Left cardiac atrium (tissue), 4 donors: ENCODE data around the gene AIRE. TPM values are rescaled to one million over a fixed set of nuclear protein-coding genes. Genes with fewer than 3 reads are reported as not detected.
"Not testable (repeated sequence)": the region's sequence is repeated elsewhere in the genome, so short reads cannot be mapped to it uniquely, and the experiment has no call there.

Experiments
- ATAC-seq, 2 donors: fragments of 200-7000 bp; cut with Tn5 transposase; one replicate each; pipeline ENCODE4 v1.9.1; 2020; ENCODE audit warnings: mild to moderate bottlenecking in 2 of 2, moderate library complexity in 2 of 2
- DNase-seq: peaks from one replicate; pipeline ENCODE4 v3.0.0-alpha.2; 2020
- intact Hi-C, 2 donors: fragments of 100-400 bp; cut with DNase I; formaldehyde crosslinking; loops; one replicate each; pipeline versions ENCODE4 v1.14.1 to v1.15.1; 2022 to 2023
- total RNA-seq, 2 donors: library from RNA; stranded (reverse); fragmentation: NEBNext Ultra II Directional; extraction: Animal tissue kit (Norgen Biotek cat#: 25700); gene quantifications; one replicate each; pipeline ENCODE4 v1.2.1, GENCODE V29; 2021
- donor health status: DM: no; HTN: yes; CAD: no.
- donor health status: DM: no; HTN: yes; CAD: no; lungs with severe emphysema.
- donor health status: DM: yes; HTN: yes; CAD: no.
- donor health status: Dilated cardiomyopathy.

The AIRE gene
- total RNA-seq, 2 donors from 2014 or later: 0.08 TPM; not detected in 1

DNA sequence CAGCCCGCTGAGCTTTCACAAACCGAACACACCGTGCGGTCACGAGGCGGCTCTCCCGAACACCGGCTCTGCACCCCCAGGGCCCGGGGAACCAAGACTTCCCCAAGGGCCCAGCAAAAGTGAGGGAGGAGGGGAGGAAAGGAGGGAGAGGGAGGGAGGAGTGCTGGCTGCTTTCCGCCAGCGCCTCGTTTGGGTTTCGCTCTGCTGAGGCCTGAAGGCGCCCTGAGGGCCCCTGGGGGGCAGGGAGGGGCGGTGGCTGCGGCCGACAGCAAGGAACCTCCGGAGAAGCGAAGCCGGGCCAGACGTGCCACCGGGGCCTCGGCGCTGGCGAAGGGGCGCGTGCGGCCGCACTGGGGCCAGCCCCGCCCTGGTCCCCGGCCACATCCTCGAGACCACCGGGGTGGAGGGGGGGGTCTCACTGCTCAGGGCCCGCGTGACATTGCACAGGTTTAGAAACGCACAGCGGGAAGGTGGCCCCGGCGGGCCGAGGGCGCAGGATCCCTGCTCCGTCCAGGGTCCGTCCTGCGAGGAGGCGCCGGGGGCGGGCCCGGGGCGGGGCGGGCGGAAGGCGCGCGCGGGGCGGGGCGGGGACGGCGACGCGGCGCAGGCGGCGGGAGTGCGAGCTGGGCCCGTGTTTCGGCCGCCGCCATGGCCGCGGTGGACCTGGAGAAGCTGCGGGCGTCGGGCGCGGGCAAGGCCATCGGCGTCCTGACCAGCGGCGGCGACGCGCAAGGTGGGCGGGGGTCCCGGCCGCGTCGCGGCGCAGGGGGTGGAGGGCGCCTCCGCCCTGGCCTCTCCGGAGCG, 14.0 kb downstream of the AIRE start, which contains the start of gene PFKL:
TSS of gene PFKL (plus strand) at position 596 of the 804 bp plus-strand sequence. CDS start at position 649, 53 bp downstream.
- intact Hi-C loops: no loop called here
- DNase-seq: peak; percentile 73
- ATAC-seq: peak; percentile 73 to 80

DNA sequence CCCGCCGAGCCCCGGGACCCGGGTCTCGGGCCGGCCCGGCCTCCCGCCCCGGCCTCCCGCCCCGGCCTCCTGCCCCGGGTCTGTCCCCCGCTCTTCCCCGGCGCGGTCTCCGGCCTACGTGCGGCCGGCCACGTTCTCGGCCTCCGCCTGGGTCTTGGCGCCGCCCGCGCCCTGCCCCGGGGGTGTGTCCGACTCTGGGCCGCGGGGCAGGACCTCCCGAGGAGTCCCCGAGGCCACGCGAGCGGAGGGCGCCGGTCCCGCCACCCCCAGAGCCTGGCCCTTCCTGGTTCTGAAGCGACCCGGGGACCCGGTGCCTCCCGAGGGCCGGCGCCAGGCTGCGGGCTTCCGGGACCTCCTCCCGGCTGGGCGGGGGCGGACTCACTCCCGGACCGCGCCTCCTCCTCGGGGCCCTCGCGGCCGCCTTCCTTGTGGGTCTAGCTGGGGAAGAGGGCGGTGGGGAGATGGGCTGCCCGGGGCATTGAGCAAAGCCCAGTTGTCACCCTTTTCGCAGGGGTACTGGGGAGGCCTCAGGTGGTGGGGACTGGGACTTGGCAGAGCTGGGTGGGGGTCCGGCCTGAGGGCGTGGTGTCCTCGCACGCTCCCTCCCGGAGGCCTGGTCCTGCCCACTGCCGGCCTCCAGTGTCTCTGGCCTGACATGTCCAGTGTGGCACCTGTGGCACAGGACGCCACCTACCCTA, 14.7 kb downstream of the AIRE start:
- DNase-seq: peak; percentile 87

DNA sequence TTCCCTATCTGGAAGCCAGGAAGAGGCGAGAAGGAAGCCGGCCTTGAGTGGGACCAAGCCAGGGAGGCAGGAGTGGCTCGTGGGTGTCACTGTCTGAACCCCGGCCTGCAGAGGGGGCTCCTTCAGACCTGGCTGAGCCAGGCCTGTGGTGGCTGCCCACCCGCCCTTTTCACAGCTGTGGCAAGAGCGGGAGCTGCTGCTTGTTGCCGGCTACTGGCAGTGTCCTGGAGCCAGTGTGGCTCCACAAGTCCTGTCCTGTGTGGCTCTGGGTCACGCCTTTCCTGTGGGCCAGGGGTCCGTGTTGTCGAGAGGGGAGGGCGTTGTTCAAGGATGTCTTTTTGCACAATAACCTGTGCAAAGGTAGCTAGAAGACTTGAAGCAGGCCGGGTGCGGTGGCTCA, 15.5 kb downstream of the AIRE start:
- ATAC-seq (no peak), DNase-seq (no peak)
- intact Hi-C loops: no loop called here

More for the DNA sequence above, 14.7 kb downstream of the AIRE start:
- intact Hi-C loops: no loop called here
- ATAC-seq: peak; percentile 72

DNA sequence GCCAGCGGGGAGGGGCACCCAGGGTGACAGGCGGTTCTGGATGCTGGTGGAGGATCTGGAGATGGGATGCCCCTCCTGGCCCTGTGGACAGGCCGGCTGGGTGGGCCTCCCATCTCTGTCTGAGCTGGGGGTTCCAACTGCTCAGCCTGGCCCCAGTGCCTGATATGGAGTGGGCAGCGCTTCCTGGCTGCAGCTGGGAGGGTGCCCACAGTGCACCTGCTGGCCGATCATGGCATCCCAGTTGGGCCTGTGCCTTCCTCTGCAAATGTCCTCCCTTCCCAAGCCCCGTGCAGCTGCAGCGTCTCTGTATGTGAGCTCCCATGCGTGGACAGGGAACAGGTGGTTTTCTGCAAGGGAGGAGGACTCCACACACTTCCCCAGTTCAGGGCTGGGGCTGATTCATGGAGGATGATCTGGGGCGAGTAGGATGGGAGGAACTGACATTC, 16.3 kb downstream of the AIRE start:
- DNase-seq (no peak), ATAC-seq (no peak)
- intact Hi-C loops: no loop called here

DNA sequence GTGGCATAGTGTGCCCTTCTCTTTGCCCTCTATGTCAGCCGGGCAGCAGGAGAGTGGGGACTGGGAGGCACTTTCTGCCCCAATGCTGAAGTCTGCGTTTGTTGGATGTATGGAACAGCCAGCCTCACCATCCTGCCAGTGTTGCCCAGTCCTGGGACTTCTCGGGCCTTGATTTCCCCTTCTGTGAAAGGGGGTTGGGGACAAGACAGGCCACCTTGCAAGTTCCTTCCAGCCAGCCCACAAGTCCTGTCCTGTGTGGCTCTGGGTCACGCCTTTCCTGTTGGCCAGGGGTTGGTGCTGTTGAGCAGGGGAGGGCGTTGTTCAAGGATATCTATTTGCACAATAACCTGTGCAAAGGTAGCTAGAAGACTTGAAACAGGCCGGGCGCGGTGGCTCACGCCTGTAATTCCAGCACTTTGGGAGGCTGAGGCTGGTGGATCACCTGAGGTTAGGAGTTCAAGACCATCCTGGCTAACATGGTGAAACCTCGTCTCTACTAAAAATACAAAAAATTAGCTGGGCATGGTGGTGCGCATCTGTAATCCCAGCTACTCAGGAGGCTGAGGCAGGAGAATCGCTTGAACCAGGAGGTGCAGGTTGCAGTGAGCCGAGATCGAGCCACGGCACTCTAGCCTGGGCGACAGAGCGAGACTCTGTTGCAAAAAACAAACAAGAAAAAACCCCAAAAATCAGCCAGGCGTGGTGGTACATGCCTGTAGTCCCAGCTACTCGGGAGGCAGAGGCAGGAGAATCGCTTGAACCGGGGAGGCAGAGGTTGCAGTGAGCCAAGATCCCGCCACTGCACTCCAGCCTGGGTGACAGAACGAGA, 17.1 kb downstream of the AIRE start:
- intact Hi-C loops, ATAC-seq: not testable (repeated sequence)

DNA sequence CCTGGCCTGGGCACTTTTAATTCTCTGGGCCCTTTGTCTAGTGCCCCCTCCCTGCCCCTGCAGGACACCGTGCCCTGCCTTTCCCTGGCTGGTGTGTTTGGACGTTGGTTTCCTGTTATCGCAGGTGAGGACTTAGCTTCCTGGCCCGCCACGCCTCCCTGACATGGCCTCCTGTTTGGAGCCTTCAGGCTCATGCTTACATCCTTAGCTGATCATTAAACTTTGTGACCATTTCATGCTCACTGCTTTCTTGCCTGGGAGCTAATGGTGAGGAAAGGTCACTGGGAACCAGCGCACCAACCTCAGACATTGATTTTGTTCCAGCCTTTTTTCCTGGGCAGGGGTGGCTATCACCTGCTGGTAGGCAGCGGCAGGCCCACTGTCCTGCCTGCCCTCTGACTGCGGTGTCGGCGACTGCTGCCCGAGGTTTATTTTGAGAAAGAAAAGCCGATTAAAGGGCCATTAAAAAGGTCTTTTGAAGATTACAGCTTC, 17.9 kb downstream of the AIRE start:
- DNase-seq: no peak
- intact Hi-C loops: no loop called here
- no peak for ATAC-seq

More for the DNA sequence above, 17.1 kb downstream of the AIRE start:
- not testable (repeated sequence) for DNase-seq

DNA sequence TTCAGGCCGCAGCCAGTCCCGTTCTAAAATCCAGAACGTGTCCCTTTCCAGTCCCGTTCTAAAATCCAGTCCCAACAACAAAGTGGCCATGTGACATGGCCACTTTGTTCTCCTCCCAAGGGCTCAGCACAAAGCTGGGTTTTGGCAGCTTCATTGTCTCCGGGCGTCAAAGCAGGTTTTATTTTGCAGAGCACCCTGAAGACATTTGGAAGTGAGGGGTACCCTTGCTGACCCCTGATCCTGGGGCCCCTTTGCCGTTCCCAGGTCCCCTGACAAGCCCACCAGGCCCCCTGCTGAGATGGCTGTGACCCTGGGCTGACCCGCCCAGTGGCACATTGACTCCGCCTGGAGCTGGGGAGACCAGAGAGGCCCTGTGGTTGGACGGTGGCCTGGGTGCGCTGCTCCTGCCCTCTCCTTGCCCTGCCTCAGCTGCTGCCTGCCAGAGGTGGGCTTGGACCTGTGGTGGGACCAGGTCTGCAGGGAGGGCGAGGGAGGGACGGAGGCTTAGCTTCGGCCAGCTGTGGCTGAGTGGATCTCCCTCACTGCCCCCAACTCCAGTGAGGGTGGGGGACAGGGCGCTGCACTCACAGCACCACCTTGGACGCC, 18.4 kb downstream of the AIRE start:
- ATAC-seq (no peak), DNase-seq (no peak)
- intact Hi-C loops: no loop called here

DNA sequence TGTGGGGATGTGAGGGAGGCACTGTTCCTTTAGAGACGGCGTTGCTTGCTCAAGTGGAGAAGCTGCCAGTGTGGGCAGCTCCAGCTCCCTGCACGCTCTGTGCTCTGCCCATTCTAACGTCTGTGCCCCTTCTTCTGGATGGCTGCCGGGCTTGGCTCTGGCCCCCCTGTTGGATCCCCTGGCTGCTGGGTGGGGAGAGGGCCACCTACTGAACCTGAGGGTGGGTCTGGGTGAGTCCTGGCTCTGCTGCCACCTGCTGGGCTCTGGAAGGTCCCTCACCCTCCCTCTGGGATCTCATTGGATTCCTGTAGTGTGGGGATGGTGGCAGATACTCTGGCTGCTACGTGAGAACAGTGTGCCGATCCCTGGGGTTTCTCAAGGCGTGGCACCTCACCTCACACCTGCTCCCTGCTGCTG, 19.2 kb downstream of the AIRE start:
- intact Hi-C loops: no loop called here
- ATAC-seq (peak; percentile 8 to 38), DNase-seq (no peak)

DNA sequence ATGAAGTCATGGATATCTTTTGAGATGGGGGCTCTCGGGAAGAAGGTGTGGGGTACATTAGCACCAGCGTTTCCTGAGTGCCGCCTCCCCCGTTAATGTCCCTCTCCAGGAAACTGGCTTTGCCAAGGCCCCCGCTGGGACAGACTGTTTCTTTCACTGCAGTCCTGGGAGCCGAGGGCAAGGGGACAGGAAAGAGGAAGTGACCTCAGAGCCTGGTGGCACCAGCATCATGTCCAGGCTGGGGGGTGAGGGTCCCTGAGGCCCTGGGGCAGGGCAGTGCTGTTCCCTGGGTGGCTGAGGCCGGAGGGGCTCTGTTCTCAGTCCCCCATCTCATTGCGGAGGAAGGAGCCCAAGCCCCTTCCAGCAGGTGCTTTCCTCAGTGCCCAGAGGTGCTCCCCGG, 20.0 kb downstream of the AIRE start:
- intact Hi-C loops: no loop called here
- ATAC-seq: no peak
- no peak for DNase-seq

DNA sequence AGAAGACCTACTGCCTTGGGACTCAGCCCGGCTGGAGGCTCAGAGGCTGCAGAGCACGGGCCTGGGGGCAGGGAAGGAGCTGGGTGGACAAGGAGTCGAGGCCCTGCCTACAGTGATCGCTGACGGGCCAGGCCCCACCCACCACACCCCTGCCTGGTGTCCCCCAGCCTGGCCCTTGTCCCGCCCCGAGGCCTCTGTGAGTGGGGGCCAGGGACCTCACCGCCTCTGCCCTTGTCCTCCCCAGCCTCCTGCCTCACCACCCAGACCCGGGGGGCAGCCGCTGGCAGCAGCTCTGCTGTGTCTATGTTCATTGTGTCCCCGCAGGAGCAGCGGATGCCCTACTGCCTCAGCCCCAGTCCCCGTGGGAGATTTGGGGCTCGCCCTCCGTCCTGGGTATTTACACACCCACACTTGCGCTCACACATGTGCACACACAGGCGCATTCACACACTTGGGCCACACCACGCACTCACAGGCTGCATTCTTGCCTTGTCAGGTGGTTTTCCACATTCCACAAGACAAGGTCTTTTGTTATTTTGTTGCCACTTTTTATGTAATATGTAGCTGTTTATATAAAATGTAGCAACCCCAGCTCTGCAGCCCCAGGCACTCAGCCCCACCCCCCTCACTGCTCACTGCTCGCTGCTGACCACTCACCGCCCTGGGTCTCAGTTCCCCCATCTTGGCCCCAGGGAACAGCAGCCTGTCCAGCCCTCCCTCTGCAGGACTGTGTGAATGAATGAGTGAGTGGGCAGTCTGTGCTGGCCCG, 21.4 kb downstream of the AIRE start:
- no peak for ATAC-seq
- intact Hi-C loops: no loop called here
- DNase-seq: no peak

DNA sequence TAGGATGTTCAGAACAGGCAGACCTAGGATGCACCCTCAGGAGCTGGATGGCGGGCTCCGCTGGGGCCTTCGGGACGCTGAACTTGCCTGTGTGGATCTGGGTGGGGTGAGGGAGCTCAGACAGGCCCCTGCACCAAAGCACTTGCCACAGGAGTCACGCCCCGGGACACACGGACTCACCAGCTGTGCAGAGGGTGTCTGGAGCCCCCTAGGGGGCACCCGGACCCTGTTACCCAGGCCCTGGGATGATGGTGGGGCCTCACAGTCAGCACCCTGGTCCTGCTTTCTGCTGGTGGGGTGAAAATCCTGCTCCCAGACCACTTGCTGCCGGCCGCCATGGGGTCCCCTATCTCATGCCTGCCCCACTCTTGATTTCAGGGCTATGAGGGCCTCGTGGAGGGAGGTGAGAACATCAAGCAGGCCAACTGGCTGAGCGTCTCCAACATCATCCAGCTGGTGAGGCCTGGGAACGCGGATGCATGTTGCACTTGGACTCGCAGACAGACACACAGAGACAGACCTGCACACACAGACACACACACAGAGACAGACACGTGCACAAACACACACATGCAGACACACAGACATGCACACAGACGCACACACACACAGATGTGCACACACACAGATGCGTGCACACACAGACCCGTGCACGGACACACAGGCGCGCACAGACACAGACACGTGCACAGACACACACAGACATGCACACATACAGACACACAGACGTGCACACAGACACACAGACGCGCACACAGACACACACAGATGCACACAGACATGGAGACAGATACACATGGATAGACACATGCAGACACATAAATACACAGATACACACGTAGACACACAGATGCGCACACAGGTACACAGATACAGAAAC, 25.2 kb downstream of the AIRE start:
- no peak for DNase-seq
- intact Hi-C loops: no loop called here

DNA sequence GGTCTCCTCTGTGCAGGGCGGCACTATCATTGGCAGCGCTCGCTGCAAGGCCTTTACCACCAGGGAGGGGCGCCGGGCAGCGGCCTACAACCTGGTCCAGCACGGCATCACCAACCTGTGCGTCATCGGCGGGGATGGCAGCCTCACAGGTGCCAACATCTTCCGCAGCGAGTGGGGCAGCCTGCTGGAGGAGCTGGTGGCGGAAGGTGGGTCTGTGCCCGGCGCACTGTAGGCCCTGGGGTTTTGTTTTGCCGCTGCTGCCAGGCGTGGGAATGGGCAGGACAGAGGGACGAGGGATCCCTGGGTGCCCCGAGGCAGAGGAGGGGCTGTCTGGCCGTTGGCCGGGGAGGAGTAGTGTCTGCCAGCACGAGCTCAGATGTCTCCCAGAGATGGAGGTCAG, 26.4 kb downstream of the AIRE start:
- intact Hi-C loops: no loop called here
- ATAC-seq (no peak), DNase-seq (no peak)

More for the DNA sequence above, 25.2 kb downstream of the AIRE start:
- no peak for ATAC-seq

DNA sequence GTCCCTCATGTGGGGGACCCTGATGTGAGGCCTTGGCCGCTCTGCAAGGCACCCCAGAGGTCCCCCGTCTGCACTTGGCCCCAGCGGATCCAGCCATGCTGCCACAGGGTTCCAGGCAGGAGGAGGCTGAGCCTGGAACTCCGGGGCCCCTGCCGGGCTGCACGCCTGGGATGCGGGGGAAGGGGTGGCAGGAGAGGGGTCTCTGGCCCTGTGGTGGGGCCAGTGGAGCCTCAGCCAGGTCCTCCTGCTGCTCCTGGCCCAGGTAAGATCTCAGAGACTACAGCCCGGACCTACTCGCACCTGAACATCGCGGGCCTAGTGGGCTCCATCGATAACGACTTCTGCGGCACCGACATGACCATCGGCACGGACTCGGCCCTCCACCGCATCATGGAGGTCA, 27.0 kb downstream of the AIRE start:
- DNase-seq (no peak), ATAC-seq (no peak)
- intact Hi-C loops: no loop called here

DNA sequence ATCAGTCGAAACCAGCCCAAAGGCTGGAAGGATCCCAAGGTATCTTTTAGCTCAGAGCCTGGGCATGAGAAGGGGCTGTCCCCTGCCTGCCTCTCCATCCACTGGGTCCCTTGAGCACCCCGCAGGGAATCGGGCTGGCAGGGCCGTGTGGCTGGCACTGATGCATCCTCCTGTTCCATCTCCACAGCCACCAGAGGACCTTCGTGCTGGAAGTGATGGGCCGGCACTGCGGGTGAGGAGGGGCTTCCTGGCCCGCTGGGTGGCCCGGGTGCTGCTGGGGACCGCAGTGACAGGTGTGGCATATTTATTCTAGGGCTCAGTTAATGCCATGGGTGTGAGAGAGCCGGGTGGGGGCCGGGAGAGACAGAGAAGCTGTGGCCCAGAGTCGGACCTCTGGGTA, 27.8 kb downstream of the AIRE start:
- ATAC-seq (no peak), DNase-seq (no peak)
- intact Hi-C loops: no loop called here

DNA sequence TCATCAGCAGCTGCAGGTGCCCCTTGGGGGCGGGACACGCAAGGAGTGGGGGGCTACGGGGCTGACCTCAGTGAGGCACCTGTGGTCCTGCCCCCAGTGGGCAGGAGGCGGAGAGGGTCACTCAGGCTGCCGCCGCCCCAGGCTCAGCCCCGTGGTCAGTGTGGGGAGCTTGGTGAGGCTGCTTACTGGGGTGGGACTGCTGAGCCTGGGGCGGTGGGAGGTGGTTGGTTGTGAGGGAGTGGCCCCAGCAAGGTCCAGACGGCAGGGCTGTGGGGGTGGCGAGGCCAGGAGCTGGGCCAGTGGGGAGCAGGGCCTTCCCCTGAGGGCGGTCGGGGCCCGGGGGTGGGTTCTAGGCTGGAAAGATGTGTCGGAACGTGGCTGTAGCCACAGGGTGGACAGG, 28.5 kb downstream of the AIRE start:
- ATAC-seq (no peak), DNase-seq (no peak)
- intact Hi-C loops: no loop called here

DNA sequence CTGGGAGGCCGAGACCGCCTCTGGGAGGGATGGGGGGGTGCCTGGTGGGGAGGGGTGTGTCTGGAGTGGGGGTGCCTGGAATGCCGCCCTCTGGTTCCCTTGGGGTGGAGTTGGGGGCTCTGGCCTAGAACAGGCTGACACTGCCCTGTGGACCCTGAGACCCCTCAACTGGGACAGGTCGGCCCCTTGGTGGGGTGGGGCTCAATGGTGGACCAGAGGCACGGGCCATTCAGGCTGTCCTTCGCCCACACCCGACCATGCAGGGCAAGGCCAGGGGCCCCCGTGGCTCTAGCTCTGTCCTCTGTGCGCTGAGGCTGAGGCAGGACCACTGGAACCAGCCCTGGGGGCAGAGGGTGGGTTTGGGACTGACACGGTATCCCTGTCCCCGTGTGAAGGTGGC, 28.9 kb downstream of the AIRE start:
- no peak for DNase-seq
- no peak for ATAC-seq
- intact Hi-C loops: no loop called here

DNA sequence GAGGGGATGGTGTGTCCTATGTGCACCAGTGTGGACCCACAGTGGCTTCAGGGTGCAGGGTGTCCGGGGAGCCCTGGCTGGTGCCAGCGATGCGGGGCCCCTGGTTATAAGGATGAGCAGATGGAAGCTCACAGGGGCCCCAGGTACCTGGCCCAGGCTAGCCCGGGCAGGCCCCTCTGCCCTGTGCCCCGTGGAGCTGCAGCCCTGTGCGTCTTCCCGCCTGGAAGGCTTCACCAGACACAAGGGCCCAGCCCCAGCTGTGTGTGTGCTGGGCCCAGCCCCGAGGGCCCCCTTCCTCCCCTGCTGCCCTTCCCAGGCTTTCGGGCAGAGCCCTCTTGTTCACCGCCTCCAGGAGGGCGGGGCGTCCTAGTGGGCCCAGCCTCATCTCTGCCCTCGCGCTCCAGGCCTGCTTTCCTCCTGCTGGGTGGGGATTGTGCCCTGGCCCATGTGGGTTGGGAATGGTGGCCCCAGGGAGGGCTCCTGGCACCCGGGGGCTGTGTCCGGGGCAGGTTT, 30.1 kb downstream of the AIRE start:
- intact Hi-C loops: no loop called here

More for the DNA sequence above, 30.1 kb downstream of the AIRE start:
- no peak for DNase-seq
- ATAC-seq: no peak
